Measurements from ENCODE around the gene RBM15B. TPM values are rescaled to one million over a fixed set of nuclear protein-coding genes. Genes with fewer than 3 reads are reported as not detected.
"Not testable (repeated sequence)": the region's sequence is repeated elsewhere in the genome, so short reads cannot be mapped to it uniquely, and the experiment has no call there.

The RBM15B gene
- total RNA-seq, 1 donor from 2014 or later: 15.7 TPM

DNA sequence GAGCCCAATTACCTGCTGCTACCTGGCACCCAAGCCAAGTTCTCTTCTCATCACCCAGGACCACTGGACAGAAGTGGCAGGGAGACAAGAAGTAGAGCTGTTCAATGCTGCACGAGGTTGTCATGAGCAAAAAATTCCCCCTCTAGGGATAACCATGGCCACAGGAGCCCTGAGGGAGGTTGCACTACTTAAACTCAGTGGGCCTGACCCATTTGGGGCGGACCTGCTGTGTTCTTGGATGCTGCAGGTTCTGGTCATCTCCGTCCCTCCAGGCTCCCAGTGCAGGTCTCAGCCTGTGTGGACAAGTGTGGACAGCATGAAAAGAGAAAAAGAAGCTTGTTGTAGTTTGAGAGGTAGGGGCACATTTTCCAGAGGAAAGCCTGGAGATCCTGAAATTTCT, 32.1 kb upstream of the RBM15B start:
- Histone ChIP-seq H3K36me3 (ENCODE audit: control insufficient read depth in 3 of 3, insufficient read depth in 3 of 3, low read length in 3 of 3) (peaks cover 0 to 2% (median 0%) of the 10 kb centered on the region in 3 donors), H3K4me3 (ENCODE audit: low read length in 3 of 3) (no peak overlapping the region), H3K9ac (ENCODE audit: low read depth in 1 of 3, low read length in 3 of 3) (no peak overlapping the region), H3K4me1 (ENCODE audit: control insufficient read depth in 3 of 3, insufficient read depth in 3 of 3, low read length in 3 of 3) (no peaks in the 10 kb centered on the region), H3K27ac (ENCODE audit: low read depth, low read length) (no peak overlapping the region), H3K9me3 (ENCODE audit: control insufficient read depth in 3 of 3, low read length in 3 of 3) (no peaks in the 10 kb centered on the region), H3K27me3 (ENCODE audit: control insufficient read depth in 3 of 3, insufficient read depth in 3 of 3, low read length in 3 of 3) (no peaks in the 10 kb centered on the region)

DNA sequence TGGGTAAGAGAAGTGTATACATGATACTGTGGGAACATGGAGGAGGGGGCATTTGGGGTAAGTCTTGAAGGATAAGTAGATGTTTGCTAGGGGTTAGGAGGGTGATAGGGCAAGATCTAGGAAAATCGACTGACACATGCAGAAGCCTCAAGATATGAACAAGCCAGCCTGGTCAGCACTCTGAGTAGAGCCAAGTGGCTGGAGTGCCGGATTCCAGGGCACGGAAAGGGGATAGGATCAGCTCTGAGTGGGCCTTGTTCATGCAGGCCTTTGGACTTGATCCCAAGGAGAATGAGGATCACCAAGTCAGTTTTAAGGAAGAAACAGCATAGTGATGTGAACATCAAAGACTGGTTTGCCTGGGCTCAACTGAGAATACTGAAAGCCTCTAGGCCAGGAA, 30.3 kb upstream of the RBM15B start:
- H3K36me3 ChIP-seq (ENCODE audit: control insufficient read depth in 3 of 3, insufficient read depth in 3 of 3, low read length in 3 of 3): peaks cover 0 to 2% (median 0%) of the 10 kb centered on the region in 3 donors
- no peaks in the 10 kb centered on the region for H3K4me1 ChIP-seq (ENCODE audit: control insufficient read depth in 3 of 3, insufficient read depth in 3 of 3, low read length in 3 of 3)
- H3K27me3 ChIP-seq (ENCODE audit: control insufficient read depth in 3 of 3, insufficient read depth in 3 of 3, low read length in 3 of 3): no peaks in the 10 kb centered on the region
- H3K27ac ChIP-seq (ENCODE audit: low read depth, low read length): no peak overlapping the region
- no peak overlapping the region for H3K4me3 ChIP-seq (ENCODE audit: low read length in 3 of 3)
- no peaks in the 10 kb centered on the region for H3K9me3 ChIP-seq (ENCODE audit: control insufficient read depth in 3 of 3, low read length in 3 of 3)
- no peak overlapping the region for H3K9ac ChIP-seq (ENCODE audit: low read depth in 1 of 3, low read length in 3 of 3)

DNA sequence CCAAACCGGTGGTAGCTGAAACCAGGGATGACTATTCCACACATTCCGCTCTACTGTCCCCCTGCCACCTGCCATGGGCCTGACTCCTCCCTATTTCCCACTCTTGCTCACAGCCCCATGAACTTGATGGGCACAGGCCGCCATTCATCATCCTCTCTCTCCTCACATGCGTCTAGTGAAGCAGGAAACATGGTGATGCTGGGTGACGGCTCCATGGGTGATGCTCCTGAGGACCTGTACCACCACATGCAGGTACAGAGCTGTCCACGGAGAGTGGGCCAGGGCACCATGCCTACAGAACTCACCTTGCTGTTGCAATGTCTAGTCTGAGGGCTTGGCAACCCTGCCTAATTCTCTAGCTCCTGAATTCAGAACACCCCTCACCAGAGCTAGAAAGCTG, 29.3 kb upstream of the RBM15B start:
- no peak overlapping the region for H3K27ac ChIP-seq (ENCODE audit: low read depth, low read length)
- peaks cover 0 to 2% (median 0%) of the 10 kb centered on the region in 3 donors for H3K36me3 ChIP-seq (ENCODE audit: control insufficient read depth in 3 of 3, insufficient read depth in 3 of 3, low read length in 3 of 3)
- H3K9me3 ChIP-seq (ENCODE audit: control insufficient read depth in 3 of 3, low read length in 3 of 3): no peaks in the 10 kb centered on the region
- H3K4me1 ChIP-seq (ENCODE audit: control insufficient read depth in 3 of 3, insufficient read depth in 3 of 3, low read length in 3 of 3): no peaks in the 10 kb centered on the region
- H3K9ac ChIP-seq (ENCODE audit: low read depth in 1 of 3, low read length in 3 of 3): no peak overlapping the region
- H3K4me3 ChIP-seq (ENCODE audit: low read length in 3 of 3): no peak overlapping the region
- H3K27me3 ChIP-seq (ENCODE audit: control insufficient read depth in 3 of 3, insufficient read depth in 3 of 3, low read length in 3 of 3): no peaks in the 10 kb centered on the region

DNA sequence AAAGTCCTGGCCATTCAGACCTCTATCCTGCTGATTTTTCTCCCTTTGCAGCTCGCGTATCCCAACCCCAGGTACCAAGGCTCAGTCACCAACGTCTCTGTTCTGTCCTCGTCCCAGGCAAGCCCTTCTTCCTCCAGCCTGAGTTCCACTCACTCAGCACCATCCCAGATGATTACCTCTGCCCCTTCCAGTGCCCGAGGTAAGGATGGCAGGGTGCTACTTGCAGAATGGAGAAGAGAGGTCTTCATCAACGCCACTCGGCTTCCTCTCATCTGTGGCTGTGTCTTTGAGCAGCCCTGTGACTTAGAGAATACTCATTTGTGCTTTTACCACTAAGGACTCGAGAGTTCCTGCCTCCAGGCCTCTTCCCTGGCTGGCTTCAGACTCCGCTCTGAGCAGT, 28.6 kb upstream of the RBM15B start:
- H3K9me3 ChIP-seq (ENCODE audit: control insufficient read depth in 3 of 3, low read length in 3 of 3): no peaks in the 10 kb centered on the region
- H3K36me3 ChIP-seq (ENCODE audit: control insufficient read depth in 3 of 3, insufficient read depth in 3 of 3, low read length in 3 of 3): peaks cover 0 to 2% (median 0%) of the 10 kb centered on the region in 3 donors
- H3K27ac ChIP-seq (ENCODE audit: low read depth, low read length): no peak overlapping the region
- no peaks in the 10 kb centered on the region for H3K4me1 ChIP-seq (ENCODE audit: control insufficient read depth in 3 of 3, insufficient read depth in 3 of 3, low read length in 3 of 3)
- H3K27me3 ChIP-seq (ENCODE audit: control insufficient read depth in 3 of 3, insufficient read depth in 3 of 3, low read length in 3 of 3): no peaks in the 10 kb centered on the region
- no peak overlapping the region for H3K9ac ChIP-seq (ENCODE audit: low read depth in 1 of 3, low read length in 3 of 3)
- H3K4me3 ChIP-seq (ENCODE audit: low read length in 3 of 3): no peak overlapping the region

DNA sequence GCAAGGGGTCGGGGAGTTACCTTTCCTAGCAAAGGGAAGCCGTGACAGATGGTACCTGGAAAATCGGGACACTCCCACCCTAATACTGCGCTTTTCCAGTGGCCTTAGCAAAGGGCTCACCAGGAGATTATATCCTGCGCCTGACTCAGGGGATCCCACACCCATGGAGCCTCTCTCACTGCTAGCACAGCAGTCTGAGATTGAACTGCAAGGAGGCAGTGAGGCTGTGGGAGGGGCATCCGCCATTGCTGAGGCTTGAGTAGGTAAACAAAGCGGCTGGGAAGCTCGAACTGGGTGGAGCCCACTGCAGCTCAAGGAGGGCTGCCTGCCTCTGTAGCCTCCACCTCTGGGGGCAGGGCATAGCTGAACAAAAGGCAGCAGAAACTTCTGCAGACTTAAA, 22.8 kb upstream of the RBM15B start:
- H3K4me3 ChIP-seq (ENCODE audit: low read length in 3 of 3); H3K9ac ChIP-seq (ENCODE audit: low read depth in 1 of 3, low read length in 3 of 3); H3K9me3 ChIP-seq (ENCODE audit: control insufficient read depth in 3 of 3, low read length in 3 of 3); H3K27me3 ChIP-seq (ENCODE audit: control insufficient read depth in 3 of 3, insufficient read depth in 3 of 3, low read length in 3 of 3); H3K4me1 ChIP-seq (ENCODE audit: control insufficient read depth in 3 of 3, insufficient read depth in 3 of 3, low read length in 3 of 3); H3K27ac ChIP-seq (ENCODE audit: low read depth, low read length); H3K36me3 ChIP-seq (ENCODE audit: control insufficient read depth in 3 of 3, insufficient read depth in 3 of 3, low read length in 3 of 3): not testable (repeated sequence)

DNA sequence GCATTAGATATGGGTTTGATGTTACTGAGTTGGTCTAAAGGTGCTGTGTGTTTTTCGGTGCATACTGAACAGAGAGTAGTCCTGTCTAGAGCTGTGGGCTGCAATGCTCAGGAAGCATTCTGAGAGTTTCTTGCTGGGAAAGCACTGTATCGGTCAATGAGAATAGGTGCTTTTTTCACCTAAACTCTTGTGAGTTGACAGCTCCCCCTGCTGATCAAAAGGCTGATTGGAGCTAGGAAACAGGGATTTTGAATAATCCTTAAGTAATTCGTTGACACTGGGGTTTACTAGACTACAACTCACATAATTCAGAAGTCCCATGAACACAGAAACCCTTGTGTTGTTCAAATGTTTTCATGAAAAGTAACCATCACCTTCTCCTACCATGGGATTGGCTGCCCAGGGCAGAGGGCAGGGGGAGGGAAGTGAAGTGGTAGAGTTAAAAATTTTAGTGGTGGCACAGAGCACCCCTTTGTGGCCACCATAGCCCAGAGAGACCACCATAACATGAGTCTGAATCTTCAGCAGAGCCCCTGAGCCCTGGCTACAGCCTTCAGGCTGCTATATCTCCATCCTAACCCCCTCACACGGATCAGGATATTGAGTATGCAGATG, 19.0 kb upstream of the RBM15B start:
- H3K4me3 ChIP-seq (ENCODE audit: low read length in 3 of 3): no peak overlapping the region
- no peaks in the 10 kb centered on the region for H3K9me3 ChIP-seq (ENCODE audit: control insufficient read depth in 3 of 3, low read length in 3 of 3)
- H3K36me3 ChIP-seq (ENCODE audit: control insufficient read depth in 3 of 3, insufficient read depth in 3 of 3, low read length in 3 of 3): no peaks in the 10 kb centered on the region
- H3K27me3 ChIP-seq (ENCODE audit: control insufficient read depth in 3 of 3, insufficient read depth in 3 of 3, low read length in 3 of 3): peaks cover 0 to 3% (median 0%) of the 10 kb centered on the region in 3 donors
- H3K27ac ChIP-seq (ENCODE audit: low read depth, low read length): no peak overlapping the region
- H3K4me1 ChIP-seq (ENCODE audit: control insufficient read depth in 3 of 3, insufficient read depth in 3 of 3, low read length in 3 of 3): peaks cover 0 to 3% (median 0%) of the 10 kb centered on the region in 3 donors
- H3K9ac ChIP-seq (ENCODE audit: low read depth in 1 of 3, low read length in 3 of 3): no peak overlapping the region

DNA sequence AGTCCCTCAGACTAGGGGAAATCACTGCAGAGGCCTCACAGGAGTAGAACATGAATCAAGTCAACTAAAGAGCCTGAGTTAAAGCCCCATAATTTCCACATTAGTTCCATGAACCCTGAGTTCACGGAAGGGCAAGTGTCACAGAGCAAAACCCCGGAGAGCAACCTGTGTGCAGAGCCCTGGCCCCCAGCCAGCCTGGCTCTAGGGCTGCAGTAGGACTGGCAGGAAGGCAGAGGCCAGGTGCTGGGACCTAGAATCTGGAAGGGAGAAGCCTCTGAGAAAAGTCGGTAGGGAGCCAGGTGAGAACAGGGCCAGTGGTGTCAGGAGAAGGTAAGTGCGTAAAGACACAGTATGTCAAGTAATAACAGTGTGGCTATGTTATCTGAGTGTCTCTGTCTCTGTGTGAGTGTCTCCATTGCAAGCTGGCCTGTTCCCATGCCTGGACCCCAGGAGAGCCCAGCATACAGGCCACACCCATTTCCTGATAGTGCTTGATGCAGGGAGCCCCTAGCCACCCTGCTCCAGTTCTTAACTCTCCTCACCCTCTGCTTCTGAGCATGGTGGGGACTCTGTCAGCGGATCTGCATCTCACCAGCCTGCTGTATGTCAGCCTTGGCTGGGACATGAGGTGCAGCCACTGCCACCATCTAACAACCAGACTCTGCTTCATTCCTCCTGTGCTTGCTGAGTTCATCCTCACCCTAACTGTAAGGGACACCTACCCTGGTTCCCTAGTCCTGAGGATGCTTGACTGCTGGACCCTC, 17.2 kb upstream of the RBM15B start:
- Histone ChIP-seq H3K9ac (ENCODE audit: low read depth in 1 of 3, low read length in 3 of 3) (no peak overlapping the region), H3K27me3 (ENCODE audit: control insufficient read depth in 3 of 3, insufficient read depth in 3 of 3, low read length in 3 of 3) (peaks cover 0 to 3% (median 0%) of the 10 kb centered on the region in 3 donors), H3K27ac (ENCODE audit: low read depth, low read length) (no peak overlapping the region), H3K4me1 (ENCODE audit: control insufficient read depth in 3 of 3, insufficient read depth in 3 of 3, low read length in 3 of 3) (peaks cover 0 to 3% (median 0%) of the 10 kb centered on the region in 3 donors), H3K36me3 (ENCODE audit: control insufficient read depth in 3 of 3, insufficient read depth in 3 of 3, low read length in 3 of 3) (no peaks in the 10 kb centered on the region), H3K4me3 (ENCODE audit: low read length in 3 of 3) (no peak overlapping the region), H3K9me3 (ENCODE audit: control insufficient read depth in 3 of 3, low read length in 3 of 3) (no peaks in the 10 kb centered on the region)

DNA sequence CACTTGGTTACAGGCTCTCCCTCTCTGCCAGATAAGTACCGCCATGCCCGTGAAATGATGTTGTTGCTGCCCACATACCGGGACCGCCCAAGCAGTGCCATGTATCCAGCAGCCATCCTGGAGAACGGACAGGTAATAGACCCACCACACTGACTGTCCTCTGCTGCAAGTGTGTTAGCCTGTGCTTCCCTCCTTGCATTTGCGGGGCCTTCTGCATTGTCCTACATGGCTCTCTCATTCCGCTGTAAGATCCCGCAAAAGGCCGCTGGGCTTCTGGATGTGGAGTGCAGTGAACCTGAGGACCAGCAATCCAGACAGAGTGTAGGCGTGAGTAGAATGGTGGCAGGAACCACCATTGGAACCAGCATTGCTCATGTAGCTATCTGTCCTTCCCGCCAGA, 16.6 kb upstream of the RBM15B start:
- Histone ChIP-seq H3K36me3 (ENCODE audit: control insufficient read depth in 3 of 3, insufficient read depth in 3 of 3, low read length in 3 of 3) (no peaks in the 10 kb centered on the region), H3K27me3 (ENCODE audit: control insufficient read depth in 3 of 3, insufficient read depth in 3 of 3, low read length in 3 of 3) (peaks cover 0 to 3% (median 0%) of the 10 kb centered on the region in 3 donors), H3K9ac (ENCODE audit: low read depth in 1 of 3, low read length in 3 of 3) (no peak overlapping the region), H3K9me3 (ENCODE audit: control insufficient read depth in 3 of 3, low read length in 3 of 3) (no peaks in the 10 kb centered on the region), H3K4me3 (ENCODE audit: low read length in 3 of 3) (no peak overlapping the region), H3K4me1 (ENCODE audit: control insufficient read depth in 3 of 3, insufficient read depth in 3 of 3, low read length in 3 of 3) (peaks cover 0 to 3% (median 0%) of the 10 kb centered on the region in 3 donors), H3K27ac (ENCODE audit: low read depth, low read length) (no peak overlapping the region)

DNA sequence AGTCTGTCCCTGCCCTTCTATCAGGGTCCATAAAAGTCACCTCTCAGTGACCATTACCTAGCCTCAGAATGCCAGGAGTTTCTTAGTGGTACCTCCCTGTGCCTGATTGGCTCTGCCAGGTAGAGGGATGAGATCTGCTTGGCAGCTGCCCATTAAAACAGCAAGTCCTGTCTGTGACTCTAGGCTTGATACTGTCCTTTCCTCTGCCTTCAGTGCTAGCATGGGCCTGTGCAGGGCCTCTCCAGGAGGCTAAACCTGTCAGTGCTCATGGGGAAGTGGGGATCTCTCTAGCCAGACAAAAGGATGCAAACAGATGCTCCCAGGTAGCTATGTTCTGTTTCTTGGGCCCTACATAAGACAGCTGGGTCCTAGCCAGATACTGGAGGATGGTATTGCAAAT, 15.9 kb upstream of the RBM15B start:
- H3K4me1 ChIP-seq (ENCODE audit: control insufficient read depth in 3 of 3, insufficient read depth in 3 of 3, low read length in 3 of 3): peaks cover 0 to 3% (median 0%) of the 10 kb centered on the region in 3 donors
- H3K9ac ChIP-seq (ENCODE audit: low read depth in 1 of 3, low read length in 3 of 3): no peak overlapping the region
- no peaks in the 10 kb centered on the region for H3K9me3 ChIP-seq (ENCODE audit: control insufficient read depth in 3 of 3, low read length in 3 of 3)
- no peaks in the 10 kb centered on the region for H3K36me3 ChIP-seq (ENCODE audit: control insufficient read depth in 3 of 3, insufficient read depth in 3 of 3, low read length in 3 of 3)
- peaks cover 0 to 3% (median 0%) of the 10 kb centered on the region in 3 donors for H3K27me3 ChIP-seq (ENCODE audit: control insufficient read depth in 3 of 3, insufficient read depth in 3 of 3, low read length in 3 of 3)
- H3K27ac ChIP-seq (ENCODE audit: low read depth, low read length): no peak overlapping the region
- no peak overlapping the region for H3K4me3 ChIP-seq (ENCODE audit: low read length in 3 of 3)

DNA sequence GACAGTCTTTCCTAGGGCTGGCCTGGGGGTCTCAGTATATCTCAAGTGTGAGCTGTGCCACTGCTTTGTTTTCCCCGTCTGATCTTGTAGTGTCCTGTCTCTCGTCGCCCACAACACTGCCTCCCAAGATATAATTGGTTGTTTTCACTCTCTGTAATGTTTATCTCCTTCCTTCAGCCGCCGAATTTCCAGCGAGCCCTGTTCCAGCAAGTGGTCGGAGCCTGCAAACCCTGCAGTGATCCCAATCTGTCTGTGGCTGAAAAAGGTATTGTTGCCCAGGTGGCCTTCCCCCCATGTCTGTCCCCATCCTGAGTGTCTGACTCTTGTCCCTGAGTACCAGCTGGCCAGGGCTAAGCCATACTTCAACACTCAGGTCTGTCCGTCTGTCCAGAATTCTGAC, 15.5 kb upstream of the RBM15B start:
- H3K27ac ChIP-seq (ENCODE audit: low read depth, low read length): no peak overlapping the region
- no peaks in the 10 kb centered on the region for H3K9me3 ChIP-seq (ENCODE audit: control insufficient read depth in 3 of 3, low read length in 3 of 3)
- H3K36me3 ChIP-seq (ENCODE audit: control insufficient read depth in 3 of 3, insufficient read depth in 3 of 3, low read length in 3 of 3): no peaks in the 10 kb centered on the region
- H3K9ac ChIP-seq (ENCODE audit: low read depth in 1 of 3, low read length in 3 of 3): no peak overlapping the region
- peaks cover 0 to 3% (median 0%) of the 10 kb centered on the region in 3 donors for H3K4me1 ChIP-seq (ENCODE audit: control insufficient read depth in 3 of 3, insufficient read depth in 3 of 3, low read length in 3 of 3)
- H3K4me3 ChIP-seq (ENCODE audit: low read length in 3 of 3): no peak overlapping the region
- H3K27me3 ChIP-seq (ENCODE audit: control insufficient read depth in 3 of 3, insufficient read depth in 3 of 3, low read length in 3 of 3): peaks cover 0 to 3% (median 0%) of the 10 kb centered on the region in 3 donors
